Cardiac muscle cell (in vitro differentiated cells and primary cell): Measurements from ENCODE around the gene SGPP1. TPM values are rescaled to one million over a fixed set of nuclear protein-coding genes. Genes with fewer than 3 reads are reported as not detected.
"Not testable (repeated sequence)": the region's sequence is repeated elsewhere in the genome, so short reads cannot be mapped to it uniquely, and the experiment has no call there.

Experiments
- DNase-seq, 2 donors: peaks; one replicate each; pipeline versions ENCODE4 v3.0.0 to v3.0.0-alpha.2; 2010 to 2017; ENCODE audit warnings: low read depth in 1 of 2, low spot score in 1 of 2
- H3K27ac ChIP-seq: fragments of 200-600 bp; sonication (generic); 2 replicates; pipeline ENCODE4 v1.5.1; 2016
- H3K27me3 ChIP-seq: fragments of 200-600 bp; sonication (generic); 2 replicates; pipeline ENCODE4 v1.6.0; 2016; ENCODE audit warnings: control low read depth
- H3K36me3 ChIP-seq: fragments of 200-600 bp; sonication (generic); 2 replicates; pipeline ENCODE4 v1.5.1; 2016; ENCODE audit warnings: control low read depth
- H3K4me1 ChIP-seq: fragments of 200-600 bp; sonication (generic); 2 replicates; pipeline ENCODE4 v1.8.1; 2017; ENCODE audit warnings: low read depth, mild to moderate bottlenecking, mixed run types
- H3K4me3 ChIP-seq: fragments of 200-600 bp; sonication (generic); 2 replicates; pipeline ENCODE4 v1.5.1; 2016; ENCODE audit warnings: mild to moderate bottlenecking
- H3K9me3 ChIP-seq: fragments of 200-600 bp; sonication (generic); 2 replicates; pipeline ENCODE4 v1.5.1; 2017; ENCODE audit warnings: low read depth, mild to moderate bottlenecking, control low read depth
- polyA plus RNA-seq: library from polyadenylated mRNA; unstranded; fragments of >200 nt; fragmentation: Nextera tagmentation; extraction: Ambion mirVana; gene quantifications from 2 replicates; pipeline ENCODE4 v1.2.1, GENCODE V29; 2016
- total RNA-seq: library from RNA; depleted of rRNA; stranded (reverse); fragments of >200 nt; gene quantifications from 2 replicates; pipeline ENCODE4 v1.2.3, GENCODE V29; 2016
- TF ChIP-seq, protein P1 (sequence below): IDR thresholded peaks from 2 replicates; pipeline ENCODE4 v1.5.1; 2012; ENCODE audit warnings: low read depth, mild to moderate bottlenecking, low read length

The SGPP1 gene
- total and polyA plus RNA-seq, 2 experiments from 2014 or later, result 10.6 to 12.2 TPM

DNA sequence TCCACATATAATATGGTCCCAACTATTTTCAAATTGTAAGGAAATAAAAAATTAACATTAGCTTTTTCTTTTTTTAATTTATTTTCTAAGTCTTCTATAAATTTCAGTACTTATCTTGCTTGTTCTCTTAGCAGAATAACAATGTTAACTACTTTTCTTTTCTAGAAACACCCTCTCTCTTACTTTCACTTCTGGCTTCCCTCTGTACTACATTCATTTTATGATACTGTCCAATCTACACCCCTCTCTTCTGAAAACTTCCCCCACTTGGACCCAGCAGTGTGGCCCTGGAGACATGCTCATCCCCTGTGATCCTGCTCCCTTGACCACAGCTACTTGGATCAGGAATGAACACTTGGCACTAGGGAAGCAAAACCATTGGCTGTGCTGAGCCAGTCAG lies 15.7 kb downstream of the SGPP1 start:
- no peaks in the 10 kb centered on the region for H3K27me3 ChIP-seq
- no peak overlapping the region for H3K27ac ChIP-seq
- no peaks in the 10 kb centered on the region for H3K4me1 ChIP-seq
- no peak overlapping the region for H3K4me3 ChIP-seq
- TF ChIP-seq, protein P1, sequence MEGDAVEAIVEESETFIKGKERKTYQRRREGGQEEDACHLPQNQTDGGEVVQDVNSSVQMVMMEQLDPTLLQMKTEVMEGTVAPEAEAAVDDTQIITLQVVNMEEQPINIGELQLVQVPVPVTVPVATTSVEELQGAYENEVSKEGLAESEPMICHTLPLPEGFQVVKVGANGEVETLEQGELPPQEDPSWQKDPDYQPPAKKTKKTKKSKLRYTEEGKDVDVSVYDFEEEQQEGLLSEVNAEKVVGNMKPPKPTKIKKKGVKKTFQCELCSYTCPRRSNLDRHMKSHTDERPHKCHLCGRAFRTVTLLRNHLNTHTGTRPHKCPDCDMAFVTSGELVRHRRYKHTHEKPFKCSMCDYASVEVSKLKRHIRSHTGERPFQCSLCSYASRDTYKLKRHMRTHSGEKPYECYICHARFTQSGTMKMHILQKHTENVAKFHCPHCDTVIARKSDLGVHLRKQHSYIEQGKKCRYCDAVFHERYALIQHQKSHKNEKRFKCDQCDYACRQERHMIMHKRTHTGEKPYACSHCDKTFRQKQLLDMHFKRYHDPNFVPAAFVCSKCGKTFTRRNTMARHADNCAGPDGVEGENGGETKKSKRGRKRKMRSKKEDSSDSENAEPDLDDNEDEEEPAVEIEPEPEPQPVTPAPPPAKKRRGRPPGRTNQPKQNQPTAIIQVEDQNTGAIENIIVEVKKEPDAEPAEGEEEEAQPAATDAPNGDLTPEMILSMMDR, result no peak
- no peaks in the 10 kb centered on the region for H3K36me3 ChIP-seq
- H3K9me3 ChIP-seq, result no peaks in the 10 kb centered on the region
- no peak for DNase-seq

DNA sequence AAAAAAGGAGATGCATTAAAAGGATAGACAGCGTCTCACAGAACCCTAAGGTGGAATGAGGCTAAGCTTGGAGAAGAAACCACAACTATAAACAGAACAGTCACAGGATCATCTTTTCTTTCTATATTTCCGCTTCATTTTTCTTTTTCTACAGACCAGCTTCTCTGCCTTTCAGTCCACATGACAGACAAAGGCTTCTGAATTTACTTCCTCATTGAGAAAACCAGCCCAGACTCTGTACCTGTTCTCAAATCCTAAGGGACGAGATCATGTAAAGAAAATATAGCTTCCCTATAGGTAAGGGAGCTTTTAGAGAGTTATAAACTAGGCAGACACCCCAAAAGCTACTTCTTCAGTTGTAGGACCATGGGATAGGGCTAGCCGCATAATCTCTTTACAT lies 17.4 kb downstream of the SGPP1 start:
- Histone ChIP-seq H3K27me3 (no peaks in the 10 kb centered on the region), H3K4me1 (no peaks in the 10 kb centered on the region), H3K9me3 (no peaks in the 10 kb centered on the region), H3K36me3 (no peaks in the 10 kb centered on the region), H3K27ac (no peak overlapping the region), H3K4me3 (no peak overlapping the region)
- TF ChIP-seq, protein P1, result no peak
- no peak for DNase-seq

DNA sequence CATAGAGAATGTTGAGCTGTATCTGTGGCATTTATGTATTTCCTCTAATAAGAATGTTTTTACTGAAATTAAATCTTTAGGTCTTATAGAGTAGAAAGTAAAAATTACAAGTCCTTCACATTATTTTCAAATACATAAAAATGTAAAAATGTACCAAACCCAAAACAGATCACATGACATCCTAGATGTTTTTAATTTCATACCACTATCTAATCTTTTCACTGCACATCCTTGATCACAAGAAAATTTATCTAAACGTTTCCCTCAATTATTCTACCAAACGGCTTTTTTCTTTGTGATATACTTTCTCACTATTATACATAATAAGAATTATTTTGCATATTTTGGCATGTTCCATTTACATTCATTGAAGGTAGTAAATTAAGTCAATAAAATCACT lies 18.3 kb downstream of the SGPP1 start:
- no peaks in the 10 kb centered on the region for H3K36me3 ChIP-seq
- no peak overlapping the region for H3K27ac ChIP-seq
- no peak overlapping the region for H3K4me3 ChIP-seq
- TF ChIP-seq, protein P1, result no peak
- DNase-seq, result no peak
- no peaks in the 10 kb centered on the region for H3K9me3 ChIP-seq
- no peaks in the 10 kb centered on the region for H3K4me1 ChIP-seq
- H3K27me3 ChIP-seq, result no peaks in the 10 kb centered on the region

DNA sequence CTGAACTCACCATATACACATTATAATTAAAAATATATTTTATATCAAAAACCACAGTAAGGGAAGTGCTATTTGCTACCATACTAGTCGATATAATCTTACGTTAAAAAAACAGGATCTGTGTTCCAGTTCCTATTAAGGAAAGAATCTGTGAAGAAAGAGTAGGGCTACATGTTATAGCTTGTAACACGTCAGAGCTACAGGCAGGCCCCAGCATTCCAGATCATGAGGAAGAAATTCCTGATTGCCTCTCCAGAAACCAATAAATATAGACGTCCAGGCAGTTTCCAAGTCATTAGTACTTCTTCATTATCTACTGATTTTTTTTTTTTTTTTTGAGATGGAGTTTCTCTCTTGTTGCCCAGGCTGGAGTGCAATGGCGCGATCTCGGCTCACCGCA lies 20.6 kb downstream of the SGPP1 start:
- no peak overlapping the region for H3K27ac ChIP-seq
- no peaks in the 10 kb centered on the region for H3K27me3 ChIP-seq
- no peaks in the 10 kb centered on the region for H3K9me3 ChIP-seq
- no peaks in the 10 kb centered on the region for H3K36me3 ChIP-seq
- no peaks in the 10 kb centered on the region for H3K4me1 ChIP-seq
- TF ChIP-seq, protein P1, result no peak
- no peak for DNase-seq
- H3K4me3 ChIP-seq, result no peak overlapping the region

DNA sequence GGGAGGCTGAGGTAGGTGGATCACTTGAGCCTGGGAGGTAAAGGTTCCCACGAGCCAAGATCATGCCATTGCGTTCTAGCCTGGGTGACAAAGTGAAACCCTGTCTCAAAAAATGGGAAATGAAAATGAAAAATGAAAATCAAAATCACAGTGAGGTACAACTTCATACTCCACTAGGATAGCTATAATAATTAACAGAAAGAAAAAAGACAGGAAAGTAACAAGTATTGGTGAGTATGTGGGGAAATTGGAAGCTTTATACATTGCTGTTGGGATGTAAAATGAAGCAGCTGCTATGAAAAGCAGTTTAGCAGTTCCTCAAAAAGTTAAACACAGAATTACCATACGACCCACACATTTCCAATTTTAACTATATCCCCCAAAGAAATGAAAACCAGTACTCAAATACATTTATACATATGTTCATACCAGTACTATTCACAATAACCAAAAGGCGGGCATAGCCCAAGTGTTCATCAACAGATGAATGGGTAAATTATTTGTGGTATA lies 22.2 kb downstream of the SGPP1 start:
- H3K36me3 ChIP-seq, result no peaks in the 10 kb centered on the region
- H3K4me3 ChIP-seq, result no peak overlapping the region
- no peaks in the 10 kb centered on the region for H3K9me3 ChIP-seq
- DNase-seq, result no peak
- H3K4me1 ChIP-seq, result no peaks in the 10 kb centered on the region
- no peaks in the 10 kb centered on the region for H3K27me3 ChIP-seq
- no peak overlapping the region for H3K27ac ChIP-seq
- TF ChIP-seq, protein P1, result no peak

DNA sequence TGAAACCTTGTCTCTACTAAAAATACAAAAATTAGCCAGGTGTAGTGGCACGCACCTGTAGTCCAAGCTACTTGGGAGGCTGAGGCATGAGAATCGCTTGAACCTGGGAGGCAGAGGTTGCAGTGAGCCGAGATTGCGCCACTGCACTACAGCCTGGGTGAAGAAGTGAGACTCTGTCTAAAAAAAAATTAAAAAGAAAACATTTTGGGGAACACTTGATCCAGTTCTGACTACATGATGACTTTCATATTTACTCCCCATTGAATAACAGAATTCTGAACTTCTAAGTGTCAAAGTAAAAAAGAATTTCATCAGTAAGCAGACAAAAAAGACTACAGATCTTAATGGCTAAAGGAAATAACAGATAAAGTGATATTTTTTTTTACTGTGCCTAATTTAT lies 25.3 kb downstream of the SGPP1 start:
- not testable (repeated sequence) for H3K27ac ChIP-seq, H3K4me3 ChIP-seq, H3K36me3 ChIP-seq, H3K4me1 ChIP-seq, H3K27me3 ChIP-seq, H3K9me3 ChIP-seq, DNase-seq
